GM18951 (cell line): ENCODE data around the gene INS.
"Not testable (repeated sequence)": the region's sequence is repeated elsewhere in the genome, so short reads cannot be mapped to it uniquely, and the experiment has no call there.

ENCODE experiments used
- POLR2A ChIP-seq: IDR thresholded peaks from 4 replicates; pipeline ENCODE4 v1.6.1; 2011; ENCODE audit warnings: mild to moderate bottlenecking; ENCODE audit not compliant: insufficient read length, insufficient read depth; ENCODE audit errors: extremely low read depth
- in situ Hi-C: fragments of 300-500 bp; cut with MboI; formaldehyde crosslinking; loops from one replicate; pipeline ENCODE4 v1.12.0; 2022; ENCODE audit warnings: low sequenced_read_pairs, mixed read lengths, inconsistent platforms; ENCODE audit not compliant: unreplicated experiment

INS gene

GRCh38 chr11:2182692-2183474, 21.9 kb upstream of the INS start:
- in situ Hi-C loops = no loop called here
- no peak for TF ChIP-seq POLR2A

GRCh38 chr11:2182075-2182474, 21.1 kb upstream of the INS start:
- no peak for TF ChIP-seq POLR2A

GRCh38 chr11:2180789-2181370, 19.9 kb upstream of the INS start:
- in situ Hi-C loops = no loop called here
- TF ChIP-seq POLR2A = no peak

More at GRCh38 chr11:2182075-2182474, 21.1 kb upstream of the INS start:
- in situ Hi-C loops = no loop called here

- TF ChIP-seq POLR2A = no peak
- in situ Hi-C loops = no loop called here
Measured at GRCh38 chr11:2180347-2180746, 19.3 kb upstream of the INS start.

- in situ Hi-C loops = no loop called here
- TF ChIP-seq POLR2A = no peak
Measured at GRCh38 chr11:2179516-2179915, 18.5 kb upstream of the INS start.

- no peak for TF ChIP-seq POLR2A
- in situ Hi-C loops = no loop called here
Measured at GRCh38 chr11:2178906-2179494, 18.0 kb upstream of the INS start.

GRCh38 chr11:2178055-2178773, 17.2 kb upstream of the INS start:
- in situ Hi-C loops = not testable (repeated sequence)

GRCh38 chr11:2177076-2177475, 16.1 kb upstream of the INS start:
- no peak for TF ChIP-seq POLR2A
- in situ Hi-C loops = no loop called here

GRCh38 chr11:2176389-2176900, 15.4 kb upstream of the INS start:
- TF ChIP-seq POLR2A = no peak
- in situ Hi-C loops = no loop called here

GRCh38 chr11:2175659-2176058, 14.7 kb upstream of the INS start:
- no peak for TF ChIP-seq POLR2A
- in situ Hi-C loops = no loop called here

- TF ChIP-seq POLR2A = no peak
- in situ Hi-C loops = loop anchor here (25.0 kb wide), 1 partner anchor 487 kb away; the partner anchor contains the start of gene KRTAP5-6
Measured at GRCh38 chr11:2174361-2174760, 13.4 kb upstream of the INS start.

GRCh38 chr11:2173761-2174160, 12.8 kb upstream of the INS start:
- in situ Hi-C loops = loop anchor here (25.0 kb wide), 1 partner anchor 486 kb away; the partner anchor contains the start of gene KRTAP5-6
- no peak for TF ChIP-seq POLR2A

- TF ChIP-seq POLR2A = no peak
- in situ Hi-C loops = loop anchor here (25.0 kb wide), 1 partner anchor 486 kb away; the partner anchor contains the start of gene KRTAP5-6
Measured at GRCh38 chr11:2173150-2173693, 12.2 kb upstream of the INS start.
